DND-41 (cell line): ENCODE results near the gene CCNYL1.

ENCODE experiments used
- ATAC-seq: fragments of 200-7000 bp; cut with Tn5 transposase; 3 replicates; pipeline ENCODE4 v1.9.1; 2021; ENCODE audit warnings: low read depth; ENCODE audit not compliant: insufficient read depth
- DNase-seq: peaks from one replicate; pipeline ENCODE4 v3.0.0-alpha.2; 2020
- H2AFZ ChIP-seq: 2 replicates; pipeline ENCODE4 v1.6.0; 2012; ENCODE audit warnings: low read depth, low read length
- H3K27ac ChIP-seq: 2 replicates; pipeline ENCODE4 v1.5.1; 2012; ENCODE audit warnings: low read length, inconsistent platforms
- H3K27me3 ChIP-seq: fragments of 200-600 bp; sonication (generic); 2 replicates; pipeline ENCODE4 v1.6.0; 2012; ENCODE audit warnings: low read length, mild to moderate bottlenecking, inconsistent platforms; ENCODE audit not compliant: insufficient read depth, poor library complexity
- H3K36me3 ChIP-seq: 2 replicates; pipeline ENCODE4 v1.5.1; 2012; ENCODE audit warnings: low read length, inconsistent platforms; ENCODE audit not compliant: insufficient read depth
- H3K4me1 ChIP-seq: 2 replicates; pipeline ENCODE4 v1.5.1; 2012; ENCODE audit warnings: mild to moderate bottlenecking, low read length; ENCODE audit not compliant: insufficient read depth
- H3K4me2 ChIP-seq: 2 replicates; pipeline ENCODE4 v1.6.0; 2012; ENCODE audit warnings: mild to moderate bottlenecking, moderate library complexity, low read length, inconsistent platforms; ENCODE audit not compliant: insufficient read depth
- H3K4me3 ChIP-seq, 2 experiments: fragments of 200-600 bp in 1 of 2; shearing (Covaris generic) in 1 of 2; 2 replicates each; pipeline ENCODE4 v1.5.1; 2012 to 2016; ENCODE audit warnings: inconsistent platforms in 2 of 2, low read length in 2 of 2, mild to moderate bottlenecking in 2 of 2, low read depth in 1 of 2, moderate library complexity in 1 of 2
- H3K79me2 ChIP-seq: 2 replicates; pipeline ENCODE4 v1.6.0; 2012; ENCODE audit warnings: low read length, inconsistent platforms; ENCODE audit not compliant: insufficient read depth
- H3K9ac ChIP-seq: 2 replicates; pipeline ENCODE4 v1.6.0; 2012; ENCODE audit warnings: low read depth, mild to moderate bottlenecking, inconsistent platforms, low read length, moderate library complexity
- H3K9me3 ChIP-seq: 2 replicates; pipeline ENCODE4 v1.5.1; 2012; ENCODE audit warnings: low read length, moderate library complexity, mild to moderate bottlenecking, inconsistent platforms; ENCODE audit not compliant: insufficient read depth, severe bottlenecking
- H4K20me1 ChIP-seq: 2 replicates; pipeline ENCODE4 v1.6.0; 2012; ENCODE audit warnings: low read length; ENCODE audit not compliant: insufficient read depth
- CTCF ChIP-seq: IDR thresholded peaks from 2 replicates; pipeline ENCODE4 v1.5.1; 2012; ENCODE audit warnings: borderline replicate concordance, low read length, moderate library complexity, mild to moderate bottlenecking; ENCODE audit not compliant: poor library complexity, severe bottlenecking; ENCODE audit errors: extremely low read depth
- EZH2 ChIP-seq: IDR thresholded peaks from 3 replicates; pipeline ENCODE4 v1.6.1; 2012; ENCODE audit warnings: borderline replicate concordance, low read depth, mild to moderate bottlenecking, moderate library complexity, low read length, inconsistent platforms; ENCODE audit not compliant: severe bottlenecking

The CCNYL1 gene

GRCh38 chr2:207772081-207772843 is 60.8 kb downstream of the CCNYL1 start:
- Histone ChIP-seq H3K4me2 (no peak overlapping the region), H3K36me3 (peaks cover 6% of the 10 kb centered on the region; the same call in 1 of the 2 replicates), H3K9ac (no peak overlapping the region), H3K27ac (no peak overlapping the region), H3K4me1 (peaks cover 22% of the 10 kb centered on the region), H3K79me2 (no peaks in the 10 kb centered on the region), H3K27me3 (no peaks in the 10 kb centered on the region), H2AFZ (no peak overlapping the region), H4K20me1 (no peaks in the 10 kb centered on the region; the same call in 1 of the 2 replicates), H3K4me3 (no peak overlapping the region), H3K9me3 (no peaks in the 10 kb centered on the region)
- ATAC-seq (no peak), DNase-seq (peak; percentile 48)
- no peak for TF ChIP-seq EZH2
- no peak for TF ChIP-seq CTCF

GRCh38 chr2:207772844-207773205 is 61.4 kb downstream of the CCNYL1 start:
- Histone ChIP-seq H3K27ac (no peak overlapping the region), H3K79me2 (no peaks in the 10 kb centered on the region), H2AFZ (no peak overlapping the region), H3K36me3 (peaks cover 2% of the 10 kb centered on the region; the same call in 1 of the 2 replicates), H3K9me3 (no peaks in the 10 kb centered on the region), H3K9ac (no peak overlapping the region), H3K4me2 (no peak overlapping the region), H4K20me1 (no peaks in the 10 kb centered on the region; the same call in 1 of the 2 replicates), H3K27me3 (no peaks in the 10 kb centered on the region), H3K4me3 (no peak overlapping the region), H3K4me1 (peaks cover 20% of the 10 kb centered on the region)
- TF ChIP-seq EZH2 (no peak), CTCF (no peak)
- no peak for DNase-seq
- ATAC-seq = no peak

GRCh38 chr2:207775473-207775872 is 64.0 kb downstream of the CCNYL1 start:
- Histone ChIP-seq H3K4me3 (no peak overlapping the region), H3K4me1 (no peaks in the 10 kb centered on the region), H3K79me2 (no peaks in the 10 kb centered on the region), H3K27me3 (no peaks in the 10 kb centered on the region), H4K20me1 (no peaks in the 10 kb centered on the region), H3K36me3 (no peaks in the 10 kb centered on the region), H2AFZ (no peak overlapping the region), H3K9me3 (no peaks in the 10 kb centered on the region), H3K27ac (no peak overlapping the region), H3K9ac (no peak overlapping the region), H3K4me2 (no peak overlapping the region)
- DNase-seq (no peak), ATAC-seq (no peak)
- TF ChIP-seq CTCF (no peak), EZH2 (no peak)
